Measurements from ENCODE around the gene AGPAT4.

Gene AGPAT4

GRCh38 chr6:161215876-161216615 is 57.8 kb downstream of the AGPAT4 start:
- in situ Hi-C loops (cut with MboI; ENCODE audit: low pct_unique_long_range_greater_than_20kb, low sequenced_read_pairs): no loop called here
- DNase-seq: no peak

- no peak for DNase-seq
- in situ Hi-C loops (cut with MboI; ENCODE audit: low pct_unique_long_range_greater_than_20kb, low sequenced_read_pairs): no loop called here
These were observed 58.7 kb downstream of the AGPAT4 start for GRCh38 chr6:161215193-161215592.

- no peak for DNase-seq
- in situ Hi-C loops (cut with MboI; ENCODE audit: low pct_unique_long_range_greater_than_20kb, low sequenced_read_pairs): no loop called here
These were observed 59.1 kb downstream of the AGPAT4 start for GRCh38 chr6:161214722-161215121.

GRCh38 chr6:161212902-161213301 is 61.0 kb downstream of the AGPAT4 start:
- in situ Hi-C loops (cut with MboI; ENCODE audit: low pct_unique_long_range_greater_than_20kb, low sequenced_read_pairs): no loop called here
- no peak for DNase-seq

- DNase-seq: no peak
- in situ Hi-C loops (cut with MboI; ENCODE audit: low pct_unique_long_range_greater_than_20kb, low sequenced_read_pairs): no loop called here
These were observed 62.4 kb downstream of the AGPAT4 start for GRCh38 chr6:161211380-161212035.

- in situ Hi-C loops (cut with MboI; ENCODE audit: low pct_unique_long_range_greater_than_20kb, low sequenced_read_pairs): no loop called here
- no peak for DNase-seq
These were observed 63.0 kb downstream of the AGPAT4 start for GRCh38 chr6:161210857-161211256.

- DNase-seq: no peak
- in situ Hi-C loops (cut with MboI; ENCODE audit: low pct_unique_long_range_greater_than_20kb, low sequenced_read_pairs): no loop called here
These were observed 66.7 kb downstream of the AGPAT4 start for GRCh38 chr6:161207200-161207599.

- in situ Hi-C loops (cut with MboI; ENCODE audit: low pct_unique_long_range_greater_than_20kb, low sequenced_read_pairs): no loop called here
- no peak for DNase-seq
These were observed 68.8 kb downstream of the AGPAT4 start for GRCh38 chr6:161204866-161205557.

- no peak for DNase-seq
- in situ Hi-C loops (cut with MboI; ENCODE audit: low pct_unique_long_range_greater_than_20kb, low sequenced_read_pairs): no loop called here
These were observed 73.1 kb downstream of the AGPAT4 start for GRCh38 chr6:161200610-161201370.

- in situ Hi-C loops (cut with MboI; ENCODE audit: low pct_unique_long_range_greater_than_20kb, low sequenced_read_pairs): no loop called here
- DNase-seq: peak; percentile 51
These were observed 74.0 kb downstream of the AGPAT4 start for GRCh38 chr6:161199850-161200249.

- DNase-seq: no peak
- in situ Hi-C loops (cut with MboI; ENCODE audit: low pct_unique_long_range_greater_than_20kb, low sequenced_read_pairs): no loop called here
These were observed 74.9 kb downstream of the AGPAT4 start for GRCh38 chr6:161198783-161199460.

GRCh38 chr6:161198176-161198575 is 75.7 kb downstream of the AGPAT4 start:
- DNase-seq: no peak
- in situ Hi-C loops (cut with MboI; ENCODE audit: low pct_unique_long_range_greater_than_20kb, low sequenced_read_pairs): no loop called here

- in situ Hi-C loops (cut with MboI; ENCODE audit: low pct_unique_long_range_greater_than_20kb, low sequenced_read_pairs): no loop called here
These were observed 78.5 kb downstream of the AGPAT4 start for GRCh38 chr6:161195386-161195785.

GRCh38 chr6:161194374-161194773 is 79.5 kb downstream of the AGPAT4 start:
- DNase-seq: no peak
- in situ Hi-C loops (cut with MboI; ENCODE audit: low pct_unique_long_range_greater_than_20kb, low sequenced_read_pairs): no loop called here

More at GRCh38 chr6:161195386-161195785, 78.5 kb downstream of the AGPAT4 start:
- no peak for DNase-seq

- DNase-seq: no peak
- in situ Hi-C loops (cut with MboI; ENCODE audit: low pct_unique_long_range_greater_than_20kb, low sequenced_read_pairs): no loop called here
These were observed 81.0 kb downstream of the AGPAT4 start for GRCh38 chr6:161192636-161193411.

- DNase-seq: no peak
- in situ Hi-C loops (cut with MboI; ENCODE audit: low pct_unique_long_range_greater_than_20kb, low sequenced_read_pairs): no loop called here
These were observed 82.2 kb downstream of the AGPAT4 start for GRCh38 chr6:161191671-161192070.

GRCh38 chr6:161191007-161191406 is 82.9 kb downstream of the AGPAT4 start:
- in situ Hi-C loops (cut with MboI; ENCODE audit: low pct_unique_long_range_greater_than_20kb, low sequenced_read_pairs): no loop called here
- DNase-seq: no peak

- in situ Hi-C loops (cut with MboI; ENCODE audit: low pct_unique_long_range_greater_than_20kb, low sequenced_read_pairs): no loop called here
- no peak for DNase-seq
These were observed 84.0 kb downstream of the AGPAT4 start for GRCh38 chr6:161189891-161190290.

Measured in KBM-7 (cell line).